Measurements from ENCODE around the gene C13orf46. TPM values are rescaled to one million over a fixed set of nuclear protein-coding genes. Genes with fewer than 3 reads are reported as not detected.

Gene C13orf46
- total and polyA plus RNA-seq, 2 of the 8 experiments (the other 6 are each of a cell fraction or from before 2014, with no cell fraction given), result 0.23 to 0.28 TPM

DNA sequence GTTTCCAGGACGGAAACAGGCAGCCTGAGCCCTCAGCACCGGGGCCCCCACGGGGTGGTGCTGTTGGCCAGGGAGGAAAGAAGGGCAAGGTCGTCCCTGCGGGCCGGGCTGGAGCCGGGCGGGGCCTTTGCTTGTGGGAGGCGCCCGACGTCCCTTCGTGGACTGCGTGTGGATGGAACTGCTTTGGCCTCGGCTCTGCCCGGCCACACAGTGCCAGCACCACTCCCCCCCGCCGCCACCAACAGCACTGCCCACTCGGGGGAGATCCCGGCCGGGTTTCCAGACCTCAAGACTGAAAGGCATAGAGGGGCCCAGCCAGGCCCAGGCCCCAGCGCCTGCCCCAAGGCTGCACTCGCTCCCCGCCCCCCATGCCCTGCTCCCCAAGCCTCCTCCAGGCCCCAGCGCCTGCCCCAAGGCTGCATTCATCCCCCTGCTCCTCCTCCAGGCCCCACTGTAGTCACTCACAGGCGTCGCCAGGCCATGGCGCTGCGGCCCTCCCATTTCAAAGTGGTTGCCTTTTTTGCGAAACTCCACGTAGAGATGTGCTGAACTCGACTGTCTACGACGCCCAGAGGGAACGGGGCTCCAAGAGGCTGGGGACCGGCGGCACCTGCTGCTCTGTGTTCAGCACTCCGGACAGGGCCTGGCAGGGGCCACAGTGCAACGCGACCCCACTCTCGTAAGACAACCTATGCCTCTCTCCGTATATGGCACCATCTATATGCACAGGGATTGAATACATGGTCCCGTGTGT is 22.5 kb downstream of the C13orf46 start:
- 54% methylated on average over 36 of the region's 42 CpGs; no CpG with 5 or more reads in 1 of the 2 experiments for WGBS, 2 experiments (ENCODE audit: extremely low coverage in 1 of 2, insufficient coverage in 1 of 2, insufficient read length in 1 of 2, insufficient replicate concordance in 2 of 2, low coverage in 1 of 2, low lambda C conversion rate in 2 of 2, missing lambda C conversion rate in 1 of 2)
- H2BK15ac ChIP-seq (ENCODE audit: low read length), result no peak overlapping the region

More for the DNA sequence above, 22.5 kb downstream of the C13orf46 start:
- no peaks in the 10 kb centered on the region for H3K36me3 ChIP-seq (ENCODE audit: control insufficient read depth in 2 of 4, insufficient read depth in 4 of 4, low read length in 3 of 4)
- H3K27ac ChIP-seq (ENCODE audit: low read depth, low read length), result no peak overlapping the region
- no peak overlapping the region for H3K4ac ChIP-seq (replicated peaks; ENCODE audit: insufficient read length, low read depth, low read length)
- H2AK5ac ChIP-seq (ENCODE audit: low read depth, low read length), result no peak overlapping the region
- TF ChIP-seq RAD21 (IDR thresholded peaks at IDR 0.05 in 1 of 2, conservative IDR thresholded peaks at IDR 0.05 in 1 of 2; ENCODE audit: low read depth in 2 of 2, low read length in 2 of 2) (peak; percentile 92 to 95), TCF12 (IDR thresholded peaks at IDR 0.05; ENCODE audit: low read depth, low read length) (no peak)
- TF ChIP-seq, protein P1, sequence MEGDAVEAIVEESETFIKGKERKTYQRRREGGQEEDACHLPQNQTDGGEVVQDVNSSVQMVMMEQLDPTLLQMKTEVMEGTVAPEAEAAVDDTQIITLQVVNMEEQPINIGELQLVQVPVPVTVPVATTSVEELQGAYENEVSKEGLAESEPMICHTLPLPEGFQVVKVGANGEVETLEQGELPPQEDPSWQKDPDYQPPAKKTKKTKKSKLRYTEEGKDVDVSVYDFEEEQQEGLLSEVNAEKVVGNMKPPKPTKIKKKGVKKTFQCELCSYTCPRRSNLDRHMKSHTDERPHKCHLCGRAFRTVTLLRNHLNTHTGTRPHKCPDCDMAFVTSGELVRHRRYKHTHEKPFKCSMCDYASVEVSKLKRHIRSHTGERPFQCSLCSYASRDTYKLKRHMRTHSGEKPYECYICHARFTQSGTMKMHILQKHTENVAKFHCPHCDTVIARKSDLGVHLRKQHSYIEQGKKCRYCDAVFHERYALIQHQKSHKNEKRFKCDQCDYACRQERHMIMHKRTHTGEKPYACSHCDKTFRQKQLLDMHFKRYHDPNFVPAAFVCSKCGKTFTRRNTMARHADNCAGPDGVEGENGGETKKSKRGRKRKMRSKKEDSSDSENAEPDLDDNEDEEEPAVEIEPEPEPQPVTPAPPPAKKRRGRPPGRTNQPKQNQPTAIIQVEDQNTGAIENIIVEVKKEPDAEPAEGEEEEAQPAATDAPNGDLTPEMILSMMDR (IDR thresholded peaks at IDR 0.05; ENCODE audit: control extremely low read depth in 1 of 3, insufficient read depth in 1 of 3, low read depth in 1 of 3, low read length in 3 of 3), result peak in 2 of 3 experiments; percentile 84 to 85; a peak in 3 of 4 replicates
- H4K8ac ChIP-seq (ENCODE audit: extremely low read depth, insufficient read depth, low read length), result peak overlapping the region; percentile 31
- ChIA-PET POLR2A (ENCODE audit: partially characterized antibody) (no interaction called here), CTCF (ENCODE audit: partially characterized antibody) (no interaction called here)
- no peak overlapping the region for H2BK120ac ChIP-seq (replicated peaks; ENCODE audit: low read depth, low read length)
- H2BK20ac ChIP-seq (ENCODE audit: low read length), result no peak overlapping the region
- H3K79me1 ChIP-seq (ENCODE audit: low read depth, low read length), result no peaks in the 10 kb centered on the region; the same call in 1 of the 2 replicates
- no peaks in the 10 kb centered on the region for H3K23me2 ChIP-seq (ENCODE audit: low read depth, low read length)
- FAIRE-seq (no peak), DNase-seq (ENCODE audit: low read depth in 1 of 2, low spot score in 2 of 2) (peak; percentile 27 to 85)
- no peak overlapping the region for H4K91ac ChIP-seq (replicated peaks; ENCODE audit: insufficient read length, low read length)
- peaks cover 0 to 17% of the 10 kb centered on the region in 2 experiments; a peak in 1 of 4 replicates for H3K9me3 ChIP-seq (ENCODE audit: insufficient read depth in 2 of 2, low read depth in 1 of 2, low read length in 1 of 2)
- peaks cover 0 to 2% (median 0%) of the 10 kb centered on the region in 4 experiments; a peak in 1 of 7 replicates for H3K4me1 ChIP-seq (replicated peaks in 1 of 4; ENCODE audit: control insufficient read depth in 3 of 4, insufficient read depth in 4 of 4, low read length in 3 of 4)
- H3K4me2 ChIP-seq (ENCODE audit: insufficient read depth in 1 of 2, low read depth in 2 of 2, low read length in 2 of 2), result peak overlapping the region in 1 of 2 experiments; percentile 56; a peak in 1 of 4 replicates
- no peak overlapping the region for H3K56ac ChIP-seq (replicated peaks; ENCODE audit: insufficient read length, low read depth, low read length)
- peak overlapping the region in 1 of 4 experiments; percentile 48; a peak in 2 of 8 replicates for H3K4me3 ChIP-seq (ENCODE audit: extremely low read depth in 1 of 4, insufficient read depth in 2 of 4, low read depth in 3 of 4, low read length in 4 of 4)
- H3K27me3 ChIP-seq (replicated peaks in 1 of 4; ENCODE audit: control insufficient read depth in 3 of 4, extremely low read depth in 1 of 4, insufficient read depth in 3 of 4, low read length in 3 of 4), result no peaks in the 10 kb centered on the region
- H3K79me2 ChIP-seq (ENCODE audit: control insufficient read depth in 1 of 2, insufficient read depth in 2 of 2, low read length in 2 of 2), result no peaks in the 10 kb centered on the region
- H3K9ac ChIP-seq (replicated peaks in 1 of 4; ENCODE audit: extremely low read depth in 1 of 4, low read depth in 3 of 4, low read length in 3 of 4), result no peak overlapping the region
- H4K20me1 ChIP-seq (replicated peaks in 1 of 2; ENCODE audit: control insufficient read depth in 1 of 2, insufficient read depth in 2 of 2, low read length in 2 of 2), result no peaks in the 10 kb centered on the region
- H3K23ac ChIP-seq (ENCODE audit: insufficient read length), result no peak overlapping the region
- no peak overlapping the region for H3K14ac ChIP-seq (ENCODE audit: insufficient read length)
- no peak overlapping the region for H2AFZ ChIP-seq (ENCODE audit: low read length)
- H2BK12ac ChIP-seq (ENCODE audit: low read depth, low read length), result no peak overlapping the region
- H3K18ac ChIP-seq (ENCODE audit: extremely low read depth, low read length), result no peak overlapping the region; the same call in 1 of the 2 replicates
- H4K5ac ChIP-seq (ENCODE audit: insufficient read length, low read depth, low read length), result no peak overlapping the region
- H2BK5ac ChIP-seq (ENCODE audit: low read depth, low read length), result no peak overlapping the region

Data from H1 (cell line).